Fibroblast of villous mesenchyme (primary cell): ENCODE results near the gene PPM1J. TPM values are rescaled to one million over a fixed set of nuclear protein-coding genes. Genes with fewer than 3 reads are reported as not detected.

Experiments
- DNase-seq: peaks from one replicate; pipeline ENCODE4 v3.0.0-alpha.2; 2010; ENCODE audit warnings: low read depth
- H3K4me3 ChIP-seq: 2 replicates; pipeline ENCODE4 v1.5.1; 2011; ENCODE audit warnings: low read depth, mild to moderate bottlenecking, low read length
- total RNA-seq: library from RNA; depleted of rRNA; stranded (reverse); fragments of >200 nt; gene quantifications from 2 replicates; pipeline ENCODE4 v1.2.3, GENCODE V29; 2012
- TF ChIP-seq, protein P1 (sequence below): IDR thresholded peaks from 2 replicates; pipeline ENCODE4 v1.5.1; 2012; ENCODE audit warnings: low read depth, mild to moderate bottlenecking, low read length; ENCODE audit not compliant: insufficient read depth

Gene PPM1J
- total RNA-seq, 1 donor, result 0.43 TPM

DNA sequence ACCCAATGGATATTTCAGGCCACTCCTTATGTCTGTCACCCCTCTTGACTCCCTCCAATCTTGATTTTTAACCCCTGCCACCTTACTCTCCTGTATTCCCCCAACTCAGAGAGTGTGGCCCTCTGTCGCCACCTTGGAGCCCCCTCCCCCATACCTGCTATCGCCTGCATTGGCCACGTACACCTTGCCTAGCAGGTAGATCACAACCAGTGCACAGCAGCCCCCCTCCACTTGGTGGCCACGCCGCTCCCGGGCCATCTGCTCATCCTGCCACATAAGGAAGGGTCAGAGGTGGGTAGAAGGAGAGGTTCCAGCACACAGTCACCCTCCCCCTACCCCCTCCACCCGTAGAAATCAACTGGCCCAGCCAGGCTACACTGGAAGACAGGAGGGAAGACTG, 2.9 kb downstream of the PPM1J start:
- no peak for DNase-seq
- TF ChIP-seq, protein P1, sequence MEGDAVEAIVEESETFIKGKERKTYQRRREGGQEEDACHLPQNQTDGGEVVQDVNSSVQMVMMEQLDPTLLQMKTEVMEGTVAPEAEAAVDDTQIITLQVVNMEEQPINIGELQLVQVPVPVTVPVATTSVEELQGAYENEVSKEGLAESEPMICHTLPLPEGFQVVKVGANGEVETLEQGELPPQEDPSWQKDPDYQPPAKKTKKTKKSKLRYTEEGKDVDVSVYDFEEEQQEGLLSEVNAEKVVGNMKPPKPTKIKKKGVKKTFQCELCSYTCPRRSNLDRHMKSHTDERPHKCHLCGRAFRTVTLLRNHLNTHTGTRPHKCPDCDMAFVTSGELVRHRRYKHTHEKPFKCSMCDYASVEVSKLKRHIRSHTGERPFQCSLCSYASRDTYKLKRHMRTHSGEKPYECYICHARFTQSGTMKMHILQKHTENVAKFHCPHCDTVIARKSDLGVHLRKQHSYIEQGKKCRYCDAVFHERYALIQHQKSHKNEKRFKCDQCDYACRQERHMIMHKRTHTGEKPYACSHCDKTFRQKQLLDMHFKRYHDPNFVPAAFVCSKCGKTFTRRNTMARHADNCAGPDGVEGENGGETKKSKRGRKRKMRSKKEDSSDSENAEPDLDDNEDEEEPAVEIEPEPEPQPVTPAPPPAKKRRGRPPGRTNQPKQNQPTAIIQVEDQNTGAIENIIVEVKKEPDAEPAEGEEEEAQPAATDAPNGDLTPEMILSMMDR, result no peak
- no peak overlapping the region for H3K4me3 ChIP-seq

GRCh38 chr1:112711670-112712069, 3.5 kb downstream of the PPM1J start:
- TF ChIP-seq, protein P1, result no peak
- DNase-seq, result no peak
- H3K4me3 ChIP-seq, result no peak overlapping the region

- TF ChIP-seq, protein P1, result no peak
- DNase-seq, result no peak
- no peak overlapping the region for H3K4me3 ChIP-seq
Observed at GRCh38 chr1:112711041-112711440, 4.1 kb downstream of the PPM1J start.

DNA sequence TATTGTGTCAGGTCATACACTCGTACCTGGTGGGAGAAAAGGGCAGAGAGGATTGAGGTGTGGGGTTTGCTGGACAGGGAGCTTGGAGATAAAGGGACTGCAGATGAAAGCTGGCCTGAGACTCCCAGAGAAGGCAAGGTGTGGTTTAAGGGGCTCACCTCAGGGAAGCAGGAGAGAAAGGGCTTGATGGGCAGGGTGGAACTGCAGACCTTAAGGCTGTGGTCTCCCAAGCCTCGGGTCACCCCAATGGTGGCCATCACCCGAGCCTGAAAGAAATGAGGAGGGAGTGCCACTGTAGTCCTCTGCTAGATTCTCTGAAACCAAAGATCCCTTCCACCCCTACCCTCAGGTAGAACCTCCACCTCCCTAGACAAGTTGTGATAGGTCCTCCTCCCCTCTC, 4.5 kb downstream of the PPM1J start:
- no peak overlapping the region for H3K4me3 ChIP-seq
- no peak for DNase-seq
- TF ChIP-seq, protein P1, result no peak

DNA sequence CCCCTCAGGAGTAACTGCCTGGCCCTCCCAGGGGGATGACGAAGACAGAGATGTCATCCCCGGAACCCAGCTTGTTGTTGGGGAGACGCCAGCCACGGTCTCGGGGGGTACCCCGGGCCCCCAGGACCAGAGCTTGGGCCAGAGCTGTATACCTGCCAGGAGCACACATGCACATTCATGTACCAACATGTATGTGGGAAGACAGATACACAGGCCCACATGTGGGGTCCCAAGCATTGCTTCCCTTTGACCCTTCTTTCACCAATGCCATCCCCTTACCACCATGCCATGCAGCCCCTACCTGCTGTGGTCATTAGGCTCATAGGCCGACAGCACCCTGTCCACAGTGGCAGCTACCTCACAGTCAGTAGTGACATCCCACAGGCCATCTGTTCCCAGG, 5.0 kb downstream of the PPM1J start:
- DNase-seq, result no peak

DNA sequence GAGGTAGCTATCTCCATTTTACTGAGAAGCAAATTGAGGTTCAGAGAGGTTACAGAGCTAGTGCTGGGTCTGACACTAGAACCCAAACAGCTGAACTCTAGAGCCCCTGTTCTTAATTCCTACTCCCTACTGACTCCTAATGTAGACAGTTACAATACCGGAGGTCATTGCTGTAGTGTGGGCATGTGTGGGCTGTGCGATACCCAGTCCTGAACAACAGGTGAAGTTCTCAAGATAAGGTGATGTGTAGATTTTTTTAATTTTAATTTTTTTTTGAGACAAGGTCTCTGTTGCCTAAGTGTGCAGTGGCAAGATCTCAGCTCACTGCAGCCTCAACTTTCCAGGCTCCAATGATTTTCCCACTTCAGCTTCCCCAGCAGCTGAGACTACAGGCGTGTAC, 6.6 kb downstream of the PPM1J start:
- H3K4me3 ChIP-seq, result no peak overlapping the region
- no peak for DNase-seq
- TF ChIP-seq, protein P1, result no peak

More for the DNA sequence above, 5.0 kb downstream of the PPM1J start:
- no peak overlapping the region for H3K4me3 ChIP-seq
- TF ChIP-seq, protein P1, result no peak

DNA sequence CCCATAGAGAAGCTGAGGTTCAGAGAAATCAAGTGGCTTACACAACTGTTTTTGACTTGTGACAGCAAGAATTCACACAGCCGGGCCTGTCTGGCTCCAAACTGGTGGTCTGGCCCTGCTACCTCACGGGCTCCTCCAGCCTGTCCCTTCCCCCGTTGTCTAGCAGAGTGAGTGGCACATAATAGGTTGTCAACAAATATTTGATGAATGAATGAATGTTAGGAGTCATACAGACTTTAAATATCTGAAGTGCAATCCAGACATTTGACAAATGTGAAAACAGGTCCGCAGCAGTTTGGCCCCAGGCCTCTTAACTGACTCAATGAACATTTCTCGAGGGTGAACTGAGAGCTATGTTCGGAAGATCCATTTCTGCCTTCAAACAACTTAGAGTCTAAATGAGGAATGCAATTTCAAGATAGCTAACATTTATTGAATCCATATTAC, 7.1 kb downstream of the PPM1J start:
- TF ChIP-seq, protein P1, result no peak
- H3K4me3 ChIP-seq, result no peak overlapping the region
- no peak for DNase-seq
